HG02938 (cell line): ENCODE measurements around the gene SIGLEC12.
"Not testable (repeated sequence)": the region's sequence is repeated elsewhere in the genome, so short reads cannot be mapped to it uniquely, and the experiment has no call there.

Source experiments
- ATAC-seq: cut with Tn5 transposase; IDR thresholded peaks from one replicate; pipeline ENCODE4 v1.9.1; 2021; ENCODE audit warnings: mild to moderate bottlenecking, moderate library complexity; ENCODE audit not compliant: unreplicated experiment

The SIGLEC12 gene

DNA sequence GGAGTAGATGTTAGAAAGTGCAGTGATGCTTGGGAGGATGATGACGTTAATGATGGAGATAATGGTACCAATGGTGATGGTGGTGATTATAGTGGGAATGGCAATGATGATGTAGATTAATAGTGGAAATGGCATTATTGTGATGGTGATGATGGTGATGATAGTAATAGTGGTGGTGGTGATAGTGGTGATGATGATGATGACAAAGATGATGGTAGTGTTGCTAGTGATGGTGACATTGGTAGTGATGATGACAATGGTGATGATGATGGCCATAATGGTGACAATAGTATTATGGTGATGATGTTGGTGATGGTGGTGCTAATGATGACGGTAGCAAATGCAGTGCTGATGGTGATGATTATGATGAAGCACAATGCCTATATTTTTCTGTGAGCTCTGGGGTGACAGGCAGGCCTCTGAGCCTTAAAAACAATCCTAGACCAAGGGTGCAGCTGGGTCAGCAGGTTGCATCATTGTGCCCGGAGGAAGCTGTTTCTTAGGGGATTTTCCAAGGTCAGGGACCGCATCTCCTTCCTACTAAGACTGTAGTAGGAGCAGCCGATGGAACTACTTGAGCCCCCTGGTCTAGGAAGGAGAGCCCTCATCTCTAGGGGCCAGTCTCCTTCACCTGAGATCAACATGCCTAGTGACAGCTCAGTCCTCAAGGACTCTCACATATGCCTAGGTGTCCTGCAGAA lies 15.5 kb downstream of the SIGLEC12 start:
- no peak for ATAC-seq

DNA sequence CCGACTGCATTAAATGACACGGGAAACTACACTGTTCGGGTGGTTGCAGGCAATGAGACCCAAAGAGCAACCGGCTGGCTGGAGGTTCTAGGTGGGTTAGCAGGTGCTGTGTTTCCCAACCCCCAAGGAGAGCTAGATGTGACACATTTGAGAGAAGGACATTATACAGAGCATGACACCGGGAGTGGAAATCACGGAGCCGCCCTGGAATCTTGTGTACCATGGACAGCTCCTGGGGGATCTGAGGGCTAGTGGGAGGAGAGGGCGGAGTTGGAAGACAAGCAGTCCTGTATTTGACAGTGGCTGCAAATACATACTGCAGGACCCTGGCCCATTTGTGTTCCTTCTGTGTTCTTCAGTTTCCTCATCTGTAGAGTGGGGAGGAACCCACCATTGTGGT lies 21.0 kb downstream of the SIGLEC12 start:
- ATAC-seq = no peak

DNA sequence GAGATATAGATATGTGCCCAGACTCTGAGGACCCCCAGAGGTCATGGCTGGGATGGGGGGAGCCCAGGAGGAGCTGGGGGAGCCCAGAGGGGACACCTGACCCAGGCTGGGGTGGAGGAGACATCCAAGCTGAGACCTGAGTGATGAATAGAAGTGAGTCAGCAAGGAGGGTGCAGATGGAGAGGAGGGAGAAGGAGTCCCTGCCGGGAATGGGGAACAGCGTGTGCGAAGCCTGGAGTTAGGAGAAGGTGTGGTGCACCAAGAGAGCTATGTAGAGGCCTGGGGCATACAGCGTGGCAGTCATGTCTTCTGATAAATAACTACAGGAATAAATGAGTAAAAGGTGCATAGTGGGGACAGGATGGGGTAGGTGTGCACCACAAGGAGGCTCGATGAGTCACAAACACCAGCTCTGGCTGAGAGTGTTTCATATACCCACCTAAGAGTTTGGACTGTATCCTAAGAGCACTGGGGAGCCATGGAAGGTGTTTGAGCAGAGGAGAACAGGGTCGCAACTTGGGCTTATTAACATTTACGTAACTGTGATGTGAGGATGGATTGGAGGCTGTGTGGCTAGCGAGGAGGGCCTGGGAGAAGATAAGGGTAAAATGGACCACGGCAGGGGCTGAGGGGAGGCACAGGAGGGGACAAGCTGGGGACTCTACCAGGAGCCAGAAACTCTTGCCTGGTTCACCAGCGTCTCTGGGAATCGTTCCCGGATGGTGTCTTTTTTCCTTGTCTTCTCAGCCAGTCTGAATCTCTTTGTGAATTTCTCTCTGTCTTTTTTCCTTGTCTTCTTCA lies 21.9 kb downstream of the SIGLEC12 start:
- ATAC-seq = no peak

DNA sequence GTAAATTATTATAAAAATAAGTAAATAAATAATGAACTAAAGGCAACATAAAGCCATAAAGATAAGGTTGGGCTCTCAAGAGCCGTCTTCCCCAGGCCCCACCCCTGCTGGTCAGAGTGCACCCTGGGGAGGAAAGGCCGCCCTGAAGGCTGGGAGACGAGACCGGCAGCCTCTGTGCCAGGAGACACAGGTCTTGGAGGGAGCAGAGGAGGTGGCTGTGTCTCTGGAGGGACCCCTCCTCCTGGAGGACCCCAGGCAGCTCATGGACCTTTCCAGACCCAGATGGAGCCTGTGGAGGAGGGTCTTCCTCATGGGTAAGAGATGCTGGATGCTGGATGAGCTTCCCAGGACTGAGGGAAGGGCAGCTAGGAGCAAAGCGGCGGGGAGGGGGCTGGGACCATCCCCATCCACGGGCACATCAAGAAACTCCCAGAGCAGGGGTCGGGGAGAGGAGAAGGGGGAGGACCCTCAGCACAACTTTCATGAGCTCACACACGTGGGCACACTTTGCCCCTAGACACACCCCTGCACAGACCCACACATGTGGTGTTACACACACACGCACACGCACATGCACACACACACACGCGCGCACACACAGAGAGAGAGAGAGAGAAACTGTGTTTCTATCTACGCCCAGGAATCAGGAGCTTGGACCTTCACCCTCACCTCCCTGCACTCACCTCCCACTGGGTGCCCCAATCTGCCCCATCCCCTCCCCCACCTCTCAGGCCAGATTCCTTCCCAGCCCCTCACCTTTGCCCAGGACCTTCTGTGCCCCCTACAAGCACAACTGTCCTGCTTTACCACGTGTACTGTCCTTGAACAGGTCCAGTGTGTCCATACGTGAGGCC lies 23.0 kb downstream of the SIGLEC12 start, which contains the start of gene CEACAM18:
Gene CEACAM18 (plus strand): TSS at position 159 of the 854 bp plus-strand sequence.
- no peak for ATAC-seq

DNA sequence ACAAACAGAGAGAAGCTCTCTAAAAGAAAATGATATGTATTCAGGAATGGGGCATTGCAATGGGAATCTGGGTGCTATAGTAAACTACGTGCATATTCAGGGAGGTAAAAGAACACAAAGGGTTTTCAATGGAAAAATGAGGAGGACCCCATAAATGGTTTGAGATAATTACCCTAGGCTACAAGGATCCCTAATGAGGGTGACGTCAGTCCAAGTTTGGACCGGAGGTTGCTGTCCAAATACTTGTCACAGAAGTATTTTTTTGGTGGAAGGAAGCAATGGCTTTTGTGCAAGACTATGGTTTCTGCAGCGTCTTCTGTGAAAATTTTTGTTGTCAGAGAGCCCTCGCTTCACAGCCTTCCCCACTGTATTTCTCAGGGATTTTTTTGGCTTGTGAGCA lies 24.3 kb downstream of the SIGLEC12 start:
- ATAC-seq = no peak

DNA sequence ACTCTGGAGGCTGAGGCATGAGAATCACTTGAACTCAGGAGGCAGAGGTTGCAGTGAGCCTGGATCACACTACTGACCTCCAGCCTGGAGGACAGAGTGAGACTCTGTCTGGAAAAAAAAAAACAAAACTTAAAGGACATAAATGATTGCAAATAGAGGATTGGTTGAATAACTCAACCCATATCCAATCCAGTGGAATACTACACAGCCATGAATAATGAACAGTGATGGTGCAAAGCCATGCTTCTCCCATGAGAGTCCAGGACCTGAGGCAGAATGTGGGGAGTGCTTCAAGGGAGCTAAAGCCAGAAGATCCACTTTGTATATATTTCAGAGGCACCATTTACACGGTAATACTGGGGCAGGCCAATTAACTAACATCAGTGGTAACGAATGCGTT lies 25.4 kb downstream of the SIGLEC12 start:
- no peak for ATAC-seq

DNA sequence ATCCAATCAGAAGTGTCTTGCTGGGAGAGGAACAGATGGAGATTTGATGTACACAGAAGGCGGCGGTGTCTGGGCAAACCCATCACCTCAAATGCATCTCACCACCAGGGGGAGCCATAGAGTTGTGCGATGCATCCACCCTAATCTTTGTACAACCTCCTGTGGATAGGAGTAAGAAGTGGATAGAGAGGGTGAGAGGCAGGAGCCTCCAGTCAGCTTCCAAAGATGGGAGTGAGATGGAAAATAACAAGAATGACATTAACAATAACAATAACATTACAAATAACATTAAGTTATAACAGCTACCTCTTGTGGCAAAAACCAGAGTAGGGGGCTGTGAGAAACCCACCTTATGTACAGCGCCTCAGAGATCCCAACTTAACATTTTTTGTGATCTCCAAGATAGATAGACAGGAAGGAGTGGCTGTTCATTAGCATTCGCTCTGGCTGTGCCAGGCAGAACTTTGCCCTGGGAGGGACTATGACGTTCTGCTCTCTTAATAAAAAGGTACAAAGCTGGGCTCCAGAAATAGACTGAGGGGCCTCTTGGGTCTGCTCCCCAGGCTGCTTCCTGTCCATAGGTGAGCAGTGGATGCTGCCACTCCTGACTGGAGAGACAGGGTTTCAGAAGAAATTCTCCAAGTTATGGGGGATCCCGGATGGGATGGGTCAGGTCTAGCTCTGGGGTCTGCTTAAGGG lies 28.4 kb downstream of the SIGLEC12 start:
- no peak for ATAC-seq

DNA sequence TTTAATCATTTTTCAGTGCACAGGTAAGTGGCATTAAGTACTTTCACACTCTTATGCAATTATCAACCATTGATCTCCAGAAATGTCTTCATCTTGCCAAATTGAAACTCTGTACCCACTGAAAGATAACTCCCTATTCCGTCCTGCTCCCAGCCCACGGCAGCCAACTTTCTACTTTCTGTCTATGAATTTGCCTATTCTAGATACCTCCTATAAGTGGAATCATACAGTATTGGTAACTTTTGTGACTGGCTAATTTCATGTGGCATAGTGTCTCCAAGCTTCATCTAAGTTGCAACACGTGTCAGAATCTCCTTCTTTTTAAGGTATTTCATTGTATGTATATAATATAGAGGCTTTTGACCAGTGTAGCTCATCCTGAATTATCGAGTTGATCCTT lies 29.0 kb downstream of the SIGLEC12 start:
- no peak for ATAC-seq

DNA sequence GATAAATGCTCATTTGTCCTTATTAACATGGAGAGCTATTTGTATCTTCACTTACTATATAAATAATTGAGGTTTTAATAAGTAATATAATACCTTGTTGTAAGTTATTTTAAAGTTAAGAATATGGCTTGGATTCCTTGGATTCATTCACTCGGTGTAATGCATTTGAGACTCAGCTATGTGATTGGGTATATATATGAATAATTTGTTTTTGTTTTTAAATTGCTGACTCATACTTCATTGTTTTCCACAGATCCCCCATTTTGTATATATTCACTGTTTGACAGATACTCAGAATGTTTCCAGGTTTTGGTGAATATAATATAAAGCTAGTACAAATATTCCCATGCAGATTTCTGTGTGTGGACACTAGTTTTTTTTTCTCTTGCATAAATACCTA lies 30.1 kb downstream of the SIGLEC12 start:
- ATAC-seq = no peak

DNA sequence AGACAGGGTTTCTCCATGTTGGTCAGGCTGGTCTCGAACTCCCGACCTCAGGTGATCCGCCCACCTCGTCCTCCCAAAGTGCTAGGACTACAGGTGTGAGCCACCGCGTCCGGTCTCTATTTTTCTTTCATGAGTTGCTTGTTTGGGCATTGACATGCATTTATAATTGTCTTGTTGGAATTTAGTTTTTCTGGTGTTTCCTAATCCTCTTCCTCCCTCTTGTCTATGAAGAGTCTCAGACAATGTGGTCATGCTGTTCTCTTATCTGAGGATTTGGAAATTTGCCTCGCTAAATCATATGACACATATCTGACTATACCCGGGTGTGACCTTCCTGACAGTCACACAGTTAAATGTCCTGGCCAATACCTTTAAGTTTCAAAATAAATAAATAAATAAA lies 30.6 kb downstream of the SIGLEC12 start:
- no peak for ATAC-seq

DNA sequence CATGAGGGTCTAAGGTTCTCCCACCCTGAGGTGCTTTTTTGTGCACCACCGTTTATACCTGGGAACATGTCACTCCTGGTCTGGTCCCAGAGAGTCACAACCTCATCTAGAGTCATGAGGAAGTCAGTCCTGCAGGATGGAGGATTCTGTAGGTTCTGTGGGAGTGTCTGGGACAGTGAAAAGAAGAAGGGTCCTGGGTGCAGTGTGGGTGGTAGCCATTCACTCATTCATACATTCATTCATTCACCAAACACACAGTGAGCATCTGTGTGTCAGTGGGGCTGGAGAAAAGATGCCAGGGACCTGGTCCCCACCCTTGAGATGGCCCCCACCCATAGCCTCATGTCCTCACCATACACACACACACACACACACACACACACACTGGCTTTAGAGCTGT lies 32.0 kb downstream of the SIGLEC12 start:
- ATAC-seq = no peak

DNA sequence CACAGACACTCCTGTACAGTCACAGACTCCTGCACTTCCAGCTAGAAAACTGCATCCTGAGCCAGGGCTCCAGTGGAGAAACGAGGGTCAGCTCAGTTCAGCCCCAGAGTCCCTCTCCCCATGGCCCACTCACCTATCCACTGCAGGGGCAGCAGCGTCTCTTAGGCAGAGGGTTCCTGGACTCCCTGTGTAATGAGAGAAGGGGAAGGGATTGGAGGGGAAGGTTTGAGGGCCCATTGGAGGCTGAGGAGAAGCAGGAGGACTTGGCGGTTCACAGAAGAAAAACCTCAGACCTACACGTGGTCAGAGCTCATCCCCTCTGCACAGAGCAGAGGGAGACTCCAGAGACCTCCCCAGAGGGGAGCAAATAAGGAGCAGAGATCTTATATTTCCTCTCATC lies 32.4 kb downstream of the SIGLEC12 start:
- no peak for ATAC-seq

DNA sequence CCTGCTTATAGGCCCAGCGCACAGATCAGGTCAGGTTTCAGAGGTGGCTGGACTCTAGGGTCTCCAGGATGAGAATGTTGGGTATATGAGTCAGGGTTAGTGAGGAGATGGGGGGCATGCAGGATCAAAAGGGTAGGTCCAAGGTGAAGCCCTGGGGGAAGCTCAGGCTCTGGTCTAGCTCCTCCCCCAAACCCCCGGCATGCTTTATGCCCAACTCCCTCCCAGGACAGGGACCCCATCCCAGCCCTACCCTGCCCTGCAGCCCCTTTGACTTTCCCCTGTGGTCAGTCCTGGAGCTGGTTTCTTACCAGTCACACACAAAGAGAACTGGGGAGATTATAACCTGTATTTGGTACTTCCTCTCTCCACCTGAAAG lies 33.1 kb downstream of the SIGLEC12 start:
- no peak for ATAC-seq

DNA sequence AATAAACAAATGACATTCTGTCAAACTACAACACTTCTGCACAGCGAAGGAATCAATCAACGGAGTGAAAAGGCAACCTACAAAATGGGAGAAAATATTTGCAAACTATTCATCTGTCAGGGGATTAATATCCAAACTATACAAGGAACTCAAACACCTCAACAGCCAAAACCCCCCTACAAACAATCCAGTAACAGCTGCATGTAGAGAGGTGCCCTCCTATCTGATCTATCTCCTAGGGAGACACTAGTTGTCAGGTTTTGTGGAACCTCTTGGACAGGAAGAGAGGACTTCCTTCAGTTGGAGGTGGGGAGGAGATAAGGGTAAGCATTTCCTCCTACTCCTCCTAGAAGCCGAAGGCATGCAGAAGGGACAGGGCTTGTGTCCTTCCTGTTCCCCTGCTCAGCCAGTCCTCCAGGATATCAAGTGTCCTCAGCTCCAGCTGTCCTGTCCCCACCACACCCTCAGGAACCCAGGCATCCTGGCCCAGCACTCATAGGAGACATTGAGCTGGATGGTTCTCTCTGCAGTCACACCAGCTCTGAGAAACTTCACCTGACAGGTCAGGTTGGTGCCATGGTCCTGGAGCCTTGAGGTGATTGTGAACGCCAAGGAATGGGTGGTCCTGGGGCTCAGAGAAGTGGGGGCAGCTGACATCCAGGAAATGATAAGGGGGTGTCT lies 33.6 kb downstream of the SIGLEC12 start:
- no peak for ATAC-seq

DNA sequence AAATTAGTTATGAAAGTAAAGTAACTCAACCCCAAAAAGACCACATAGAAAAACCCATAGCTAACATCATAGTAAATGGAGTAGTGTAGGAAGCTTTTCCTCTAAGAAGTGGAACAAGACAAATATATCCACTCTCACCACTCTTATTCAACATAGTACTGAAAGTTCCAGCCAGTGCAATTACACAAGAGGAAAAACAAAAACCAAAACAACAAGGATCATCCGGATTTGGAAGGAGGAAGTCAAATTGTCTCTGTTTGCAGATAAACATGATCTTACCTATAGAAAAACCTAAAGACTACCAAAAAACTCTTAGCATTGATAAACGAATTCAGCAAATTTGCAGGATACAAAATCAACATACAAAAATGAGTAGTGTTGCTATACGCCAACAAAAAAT lies 34.9 kb downstream of the SIGLEC12 start:
- no peak for ATAC-seq

DNA sequence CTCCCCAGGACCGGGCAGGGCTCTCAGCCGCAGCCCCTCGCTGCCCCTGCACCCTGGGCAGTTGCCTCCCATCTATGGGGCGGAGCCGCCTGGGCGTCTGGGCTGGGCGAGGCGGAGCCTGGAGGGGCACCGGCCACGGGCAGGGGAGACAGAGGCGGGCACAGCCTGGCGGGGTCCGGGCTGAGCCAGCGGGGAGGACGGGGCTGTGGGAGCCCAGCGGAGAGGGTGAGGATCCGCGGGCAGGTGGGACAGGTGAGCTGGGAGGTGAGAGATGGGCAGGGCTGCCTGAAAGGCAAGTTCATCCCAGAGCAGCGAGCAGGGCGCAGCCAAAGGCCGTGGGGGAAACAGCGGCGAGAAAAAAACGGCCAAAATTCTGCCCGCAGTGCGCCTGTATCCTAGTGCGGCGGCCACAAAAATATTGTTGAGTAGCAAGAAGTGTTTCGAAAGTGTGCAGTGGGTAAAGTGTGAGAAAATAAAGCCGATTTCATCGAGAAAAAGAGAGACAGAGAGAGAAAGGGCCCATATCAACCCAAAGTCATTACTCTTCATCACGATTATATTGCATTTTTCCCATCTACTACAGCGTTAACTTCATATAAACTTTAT lies 37.5 kb downstream of the SIGLEC12 start:
- ATAC-seq = not testable (repeated sequence)

DNA sequence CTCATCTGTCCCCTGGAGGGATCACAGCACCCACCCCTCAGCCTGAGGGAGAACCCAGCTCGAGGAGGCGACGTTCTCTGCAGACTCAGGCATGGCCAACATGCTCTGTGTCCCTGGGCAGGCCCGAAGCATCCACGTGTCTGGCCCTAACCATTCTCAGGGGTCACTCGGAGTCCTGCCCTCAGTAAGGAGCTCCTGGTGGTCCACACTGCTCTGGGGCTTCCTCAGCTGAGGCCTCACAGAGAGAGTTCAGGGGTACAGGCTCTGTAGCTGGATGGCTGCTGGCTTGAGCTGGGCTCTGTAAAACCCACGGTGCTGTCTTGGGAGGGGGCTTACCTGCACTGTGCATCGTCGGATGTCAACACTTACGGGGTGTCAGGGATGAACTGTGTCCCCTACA lies 38.9 kb downstream of the SIGLEC12 start:
- ATAC-seq = no peak

DNA sequence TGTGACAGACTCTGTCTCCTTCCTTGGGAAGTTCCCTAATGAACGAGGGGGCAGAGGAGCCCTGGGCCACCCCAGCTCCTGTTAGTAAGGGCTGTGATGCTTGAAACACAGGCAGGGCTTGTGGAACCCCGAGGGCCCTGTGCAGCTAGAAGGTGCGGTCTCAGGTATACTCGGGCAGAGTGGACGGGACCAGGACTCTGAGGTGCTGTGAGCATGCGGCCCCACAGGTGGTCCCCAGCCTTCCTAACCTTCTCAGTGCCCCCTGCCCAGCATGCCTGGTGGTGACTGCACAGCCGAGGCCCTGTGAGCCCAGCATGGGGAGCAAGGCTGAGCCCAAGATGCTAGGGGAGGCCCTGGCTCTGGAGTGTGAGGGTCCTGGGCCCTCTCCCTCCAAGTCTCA lies 39.3 kb downstream of the SIGLEC12 start:
- no peak for ATAC-seq

DNA sequence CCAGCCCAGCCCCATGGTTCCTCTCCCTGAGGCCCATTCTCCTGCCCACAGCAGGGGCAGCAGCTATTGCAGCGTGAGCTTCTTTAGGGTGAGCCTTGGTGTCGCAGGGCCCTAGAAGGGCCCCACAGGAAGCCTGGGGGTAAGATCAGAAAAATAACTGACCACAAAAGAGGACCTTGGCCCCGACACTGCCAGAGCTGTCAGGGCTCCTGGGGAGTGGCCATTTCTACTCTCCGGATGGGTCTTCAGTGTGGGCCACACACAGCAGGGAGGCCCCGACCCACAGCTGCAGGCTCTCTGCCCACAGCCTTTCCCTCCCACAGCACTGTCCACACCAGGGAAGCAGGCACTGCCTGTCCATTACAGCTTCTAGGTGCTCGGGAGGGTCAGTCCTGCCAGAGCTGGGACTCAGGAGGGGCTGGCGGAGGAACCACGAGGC lies 39.9 kb downstream of the SIGLEC12 start:
- ATAC-seq = no peak
